ENCODE results near the gene SPDYA.
"Not testable (repeated sequence)": the region's sequence is repeated elsewhere in the genome, so short reads cannot be mapped to it uniquely, and the experiment has no call there.

Gene SPDYA

DNA sequence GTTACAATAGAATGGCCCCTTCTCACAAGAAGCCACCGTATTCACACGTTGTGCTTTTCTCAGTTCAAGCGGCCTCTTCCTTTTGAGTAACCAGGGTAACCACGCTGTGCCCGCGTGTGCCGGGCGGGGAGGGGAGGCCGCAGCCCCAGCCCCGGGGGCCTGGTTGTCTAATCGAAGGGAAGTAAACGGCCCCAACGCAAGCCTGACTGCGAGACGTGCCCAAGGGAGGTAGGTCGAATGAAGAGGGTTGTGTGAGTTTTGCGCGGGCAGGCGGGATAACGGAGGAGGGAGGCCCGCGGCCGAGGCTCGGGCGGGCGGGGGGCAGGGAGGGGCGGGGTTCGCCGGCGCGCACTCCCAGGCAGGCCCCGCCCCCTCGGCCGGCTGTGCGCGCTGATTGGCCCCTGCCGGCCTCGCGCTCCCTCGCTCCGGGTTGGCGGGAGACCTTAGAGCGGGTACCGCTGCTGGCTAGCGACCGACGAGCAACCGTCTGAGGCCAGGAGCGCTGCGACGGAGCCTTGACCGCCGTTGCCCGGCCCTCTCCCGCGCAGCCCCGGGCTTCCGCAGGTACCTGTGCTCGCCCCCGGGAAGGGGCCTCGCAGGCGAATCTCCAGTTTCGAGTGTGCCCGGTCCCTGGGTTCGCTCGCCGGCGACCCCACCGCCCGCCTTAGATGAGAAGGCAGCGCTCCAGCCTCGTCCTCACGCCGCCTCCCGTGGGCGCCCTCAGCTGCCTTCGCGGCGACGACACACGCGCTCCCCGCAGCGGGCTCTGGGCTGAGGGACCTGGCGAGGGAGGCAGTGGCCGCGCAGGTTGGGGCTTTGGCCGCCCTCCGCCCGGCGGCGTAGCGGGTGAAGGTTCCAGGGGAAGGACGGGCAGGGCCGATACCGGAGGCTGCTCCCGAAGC lies at the start of gene SPDYA:
Gene SPDYA, plus strand, starts transcription at position 451 of the 902 bp plus-strand sequence. CDS start 5,181 bp downstream, outside the sequence.
- no peak for DNase-seq (ENCODE audit: low read depth)

DNA sequence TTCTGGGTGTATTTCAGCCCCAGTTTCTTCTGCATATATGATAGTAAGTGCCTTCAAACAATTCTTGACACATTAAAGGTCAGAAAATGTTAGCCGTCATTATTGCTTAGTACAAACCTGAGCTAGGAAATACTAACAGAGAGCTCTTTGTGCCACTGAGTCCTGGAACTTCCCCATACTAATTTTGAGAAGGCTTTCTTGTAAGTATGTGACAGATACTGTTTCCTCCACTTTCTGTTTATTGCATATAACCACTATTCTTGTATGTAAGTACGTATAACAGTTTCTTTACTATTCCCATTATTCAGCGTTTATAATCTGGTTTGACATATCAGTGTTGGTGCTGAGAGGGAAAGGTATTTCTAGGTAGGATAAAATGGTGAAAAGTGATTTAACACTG lies 49.2 kb upstream of the SPDYA start:
- DNase-seq (ENCODE audit: low read depth): no peak

DNA sequence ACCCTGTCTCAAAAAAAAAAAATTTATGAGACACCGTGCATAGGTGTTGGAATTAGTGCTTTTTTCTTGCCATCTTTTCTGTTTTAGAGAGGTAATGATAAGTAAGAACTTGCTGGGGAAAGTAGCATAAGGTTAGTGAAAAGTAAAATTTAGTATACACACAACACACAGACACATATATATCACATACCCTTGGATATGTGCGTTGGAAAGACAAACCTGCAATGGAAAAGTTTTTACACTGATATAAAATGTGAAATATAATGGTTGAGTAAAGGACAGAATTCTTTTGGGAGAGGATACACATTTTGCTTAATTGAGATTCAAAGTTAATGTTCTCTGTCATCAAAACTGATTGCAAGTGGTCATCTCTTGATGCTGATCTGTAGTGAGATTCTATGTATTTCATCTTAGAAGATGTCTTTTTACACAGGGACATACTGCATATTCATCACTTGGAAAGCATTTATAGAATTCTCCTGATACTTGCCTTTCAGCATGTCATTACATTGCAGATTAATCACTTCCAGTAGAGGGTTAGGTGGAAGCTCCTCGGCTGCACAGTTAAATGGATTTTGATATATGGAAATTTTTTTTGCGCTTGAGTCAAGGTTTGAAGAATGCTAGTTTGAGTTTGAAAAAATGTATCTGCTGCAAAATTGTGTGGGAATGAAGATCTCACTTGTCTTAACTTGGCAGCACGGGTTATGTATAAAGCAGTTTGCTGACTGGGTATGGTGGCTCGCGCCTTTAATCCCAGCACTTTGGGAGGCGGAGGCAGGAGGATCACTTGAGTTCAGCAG lies 45.5 kb upstream of the SPDYA start:
- peak; percentile 67 for DNase-seq (ENCODE audit: low read depth)

DNA sequence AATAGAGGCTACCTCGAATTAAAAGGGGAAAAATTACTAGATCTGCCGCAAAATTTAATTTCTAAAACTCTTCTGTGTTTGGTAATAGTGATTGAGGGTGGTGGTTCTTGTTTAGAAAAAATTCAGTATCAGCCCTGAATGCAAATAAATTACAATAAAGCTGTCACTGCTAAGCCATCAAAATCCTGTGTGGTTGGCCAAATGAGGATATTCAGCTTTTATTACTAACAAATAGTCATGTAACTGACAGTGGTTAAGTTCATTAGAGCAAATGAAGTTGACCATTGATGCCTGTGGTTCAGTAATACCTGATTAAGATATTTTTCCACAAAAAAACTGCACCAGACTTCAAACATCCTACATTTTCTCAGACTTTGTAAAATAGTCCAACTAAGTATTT lies 44.6 kb upstream of the SPDYA start:
- DNase-seq (ENCODE audit: low read depth): no peak

DNA sequence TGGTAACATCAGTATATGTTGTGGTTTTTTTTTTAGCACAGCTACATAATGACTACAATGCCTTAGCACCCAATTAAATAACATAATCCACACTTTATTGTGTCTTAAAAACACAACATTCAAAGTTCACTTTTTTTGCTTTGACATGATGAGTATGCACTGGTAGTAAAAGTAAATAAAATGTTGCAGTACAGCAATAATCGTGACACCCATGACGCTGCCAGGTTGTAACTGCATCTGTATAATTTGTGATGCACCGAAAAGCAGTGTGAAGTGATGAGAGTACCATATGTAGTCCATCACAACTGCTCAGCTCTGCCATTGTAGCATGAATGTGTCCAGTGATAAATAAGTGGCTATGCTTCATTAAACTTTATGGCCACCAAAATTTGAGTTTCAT lies 43.3 kb upstream of the SPDYA start:
- no peak for DNase-seq (ENCODE audit: low read depth)

DNA sequence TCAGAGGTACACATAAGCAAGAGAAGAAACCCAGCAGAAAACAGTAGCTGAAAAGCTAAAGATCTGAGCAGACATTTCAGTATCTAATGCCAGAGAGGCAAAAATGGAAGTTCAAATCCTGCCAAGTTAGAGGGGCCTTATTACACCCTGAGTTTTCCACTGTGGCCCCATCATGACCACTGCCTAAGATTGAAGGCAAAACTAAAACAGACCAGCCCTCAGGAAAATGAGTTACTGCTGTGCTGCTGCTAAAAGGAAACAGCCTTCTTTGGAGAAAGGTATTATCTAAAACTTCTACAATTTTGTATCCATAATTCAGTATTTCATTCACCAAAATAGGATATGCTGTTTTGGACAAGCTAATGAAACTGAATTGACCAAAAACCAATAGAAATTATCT lies 42.2 kb upstream of the SPDYA start:
- no peak for DNase-seq (ENCODE audit: low read depth)

DNA sequence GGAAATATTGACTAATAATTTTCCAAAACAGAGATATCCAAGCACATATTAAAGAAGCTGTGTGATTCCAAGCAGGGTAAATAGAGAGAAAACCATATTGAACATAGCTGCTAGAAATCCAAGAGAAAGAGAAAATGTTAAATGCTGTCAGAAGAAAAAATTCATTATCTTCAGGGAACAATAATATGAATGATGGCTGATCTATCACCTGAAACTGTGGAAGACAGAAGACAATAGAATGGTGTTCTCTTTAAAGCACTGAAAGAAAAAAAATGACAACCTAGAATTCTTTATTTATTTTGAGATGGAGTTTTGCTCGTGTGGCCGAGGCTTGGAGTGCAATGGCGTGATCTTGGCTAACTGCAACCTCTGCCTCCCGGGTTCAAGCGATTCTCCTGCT lies 41.7 kb upstream of the SPDYA start:
- DNase-seq (ENCODE audit: low read depth): no peak

DNA sequence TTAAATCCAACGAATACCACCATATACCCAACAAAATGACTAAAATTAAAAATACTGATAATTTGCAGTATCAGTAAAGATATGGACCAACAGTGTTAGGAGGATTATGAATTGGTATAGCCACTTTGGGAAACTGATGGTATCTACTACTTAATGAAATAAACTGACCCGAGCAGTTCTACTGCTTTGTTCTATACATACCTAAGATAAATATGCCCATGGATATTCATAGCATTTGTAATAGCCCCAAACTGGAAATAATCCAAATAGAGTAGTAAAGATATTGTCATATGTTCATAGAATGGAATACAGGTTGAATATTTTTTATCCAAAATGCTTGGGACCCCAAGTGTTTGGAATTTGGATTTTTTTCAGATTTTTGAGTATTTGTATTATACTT lies 38.3 kb upstream of the SPDYA start:
- no peak for DNase-seq (ENCODE audit: low read depth)

DNA sequence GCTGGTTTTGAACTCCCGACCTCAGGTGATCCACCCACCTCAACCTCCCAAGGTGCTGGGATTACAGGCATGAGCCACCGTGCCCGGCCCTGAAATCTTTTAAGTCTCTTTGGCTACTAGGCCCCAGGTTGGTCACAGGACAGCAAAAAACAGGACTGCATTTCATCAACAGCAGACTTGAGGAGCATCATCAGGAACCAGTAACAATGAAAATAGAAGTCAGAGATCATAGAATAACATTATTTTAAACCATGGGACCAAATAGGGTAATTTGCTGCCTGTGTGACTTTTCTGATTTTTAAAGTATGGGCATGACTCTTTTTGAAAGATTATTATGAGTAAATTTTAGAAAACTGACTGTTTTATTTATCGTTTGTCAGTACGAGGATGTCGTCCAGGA lies 34.2 kb upstream of the SPDYA start:
- no peak for DNase-seq (ENCODE audit: low read depth)

DNA sequence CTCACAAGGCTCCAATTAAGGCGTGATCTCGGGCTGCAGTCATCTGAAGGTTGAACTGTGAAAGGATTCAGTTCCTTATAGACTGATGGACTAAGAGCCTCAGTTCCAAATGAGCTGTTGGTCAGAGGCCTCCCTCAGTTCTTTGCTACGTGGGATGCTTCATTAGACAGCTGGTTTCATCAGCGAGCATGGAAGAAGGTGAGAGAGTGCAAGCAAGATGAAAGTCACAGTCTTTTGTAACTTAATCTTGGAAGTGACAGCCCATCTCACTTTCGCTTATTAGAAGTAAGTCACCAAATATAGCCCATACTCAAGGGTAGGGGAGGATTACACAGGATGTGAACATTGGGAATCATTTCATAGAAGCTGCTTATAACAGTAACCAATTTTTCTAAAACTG lies 32.2 kb upstream of the SPDYA start:
- no peak for DNase-seq (ENCODE audit: low read depth)

DNA sequence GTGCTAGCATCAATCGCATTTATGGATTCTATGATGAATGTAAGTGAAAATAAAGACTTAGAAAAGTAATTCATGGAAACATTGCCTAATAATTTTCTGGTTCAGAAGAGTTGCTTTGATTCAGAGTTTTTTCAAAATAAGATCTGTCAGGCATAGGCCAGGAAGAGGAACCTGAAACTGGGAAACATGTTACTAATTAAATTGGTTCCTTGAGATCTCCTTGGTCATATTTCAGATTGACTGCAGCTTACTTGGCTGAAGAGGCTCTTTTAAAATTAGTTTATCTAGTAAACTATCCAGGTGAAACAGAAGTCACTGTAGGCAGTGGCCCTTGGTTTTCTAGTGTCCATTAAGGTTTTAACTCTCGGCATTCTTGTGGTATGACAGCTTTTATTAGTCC lies 31.6 kb upstream of the SPDYA start:
- DNase-seq (ENCODE audit: low read depth): no peak

DNA sequence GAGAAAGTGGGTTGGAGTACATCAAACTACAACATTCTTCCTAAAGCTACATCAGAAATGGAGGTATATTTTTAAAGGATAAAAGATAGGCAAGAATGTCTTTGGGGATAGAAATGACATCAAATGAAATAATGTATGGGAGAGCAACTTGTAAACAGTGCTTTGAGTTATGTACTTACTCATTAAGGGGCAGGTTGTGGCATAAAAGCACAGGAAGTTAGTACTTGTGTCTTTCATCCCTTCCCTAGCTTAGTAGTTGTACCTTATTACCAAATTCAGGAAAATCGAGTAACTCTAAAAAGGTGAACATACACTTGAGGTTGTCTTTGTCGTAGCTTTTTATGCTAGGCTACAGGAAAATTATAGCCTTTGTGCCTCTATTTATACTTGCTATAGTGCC lies 30.1 kb upstream of the SPDYA start:
- DNase-seq (ENCODE audit: low read depth): no peak

DNA sequence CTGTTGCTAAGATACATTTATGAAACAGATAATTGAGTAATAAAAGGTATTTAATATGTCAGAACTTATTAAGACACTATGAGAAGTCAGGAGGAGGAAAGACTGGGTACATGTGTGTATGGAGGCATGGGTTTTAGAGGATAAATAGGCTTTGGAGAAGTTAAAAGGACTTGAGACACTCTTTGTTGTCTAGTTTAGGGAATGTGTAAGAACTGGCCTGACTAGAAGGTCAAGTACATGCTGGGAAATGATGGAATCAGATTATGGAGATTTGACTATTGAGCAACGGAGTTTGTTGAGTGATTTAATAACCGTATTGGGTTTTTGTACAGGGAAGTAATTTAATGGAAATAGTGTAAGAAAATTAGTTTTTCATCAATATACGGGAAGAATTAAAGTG lies 28.2 kb upstream of the SPDYA start:
- no peak for DNase-seq (ENCODE audit: low read depth)

DNA sequence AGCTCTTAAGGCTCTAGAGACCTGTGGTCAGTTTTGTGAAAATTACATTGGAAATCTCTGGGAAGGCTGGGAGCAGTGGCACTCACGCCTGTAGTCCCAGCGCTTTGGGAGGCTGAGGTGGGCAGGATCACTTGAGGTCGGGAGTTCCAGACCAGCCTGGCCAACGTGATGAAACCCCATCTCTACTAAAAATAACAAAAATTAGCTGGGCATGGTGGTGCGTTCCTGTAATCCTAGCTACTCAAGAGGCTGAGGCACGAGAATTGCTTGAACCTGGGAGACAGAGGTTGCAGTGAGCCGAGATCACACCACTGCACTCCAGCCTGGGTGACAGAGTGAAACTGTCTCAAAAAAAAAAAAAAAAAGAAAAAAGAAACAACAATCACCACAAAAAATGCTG lies 26.1 kb upstream of the SPDYA start:
- not testable (repeated sequence) for DNase-seq (ENCODE audit: low read depth)

DNA sequence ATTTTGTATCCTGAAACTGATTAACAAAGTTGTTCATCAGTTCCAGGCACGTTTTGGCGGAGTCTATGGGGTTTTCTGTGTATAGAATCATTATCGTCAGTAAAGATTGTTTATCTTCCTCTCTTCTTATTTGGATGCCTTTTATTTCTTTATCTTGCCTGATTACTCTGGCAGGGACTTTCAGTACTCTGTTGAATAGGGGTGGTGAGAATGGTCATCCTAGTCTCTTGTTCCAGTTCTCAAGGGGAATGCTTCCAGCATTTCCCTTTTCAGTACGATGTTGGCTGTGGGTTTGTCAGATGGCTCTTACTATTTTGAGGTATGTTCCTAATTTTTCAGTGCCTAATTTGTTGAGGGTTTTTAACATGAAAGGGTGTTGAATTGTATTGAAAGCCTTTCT lies 14.0 kb upstream of the SPDYA start:
- no peak for DNase-seq (ENCODE audit: low read depth)

DNA sequence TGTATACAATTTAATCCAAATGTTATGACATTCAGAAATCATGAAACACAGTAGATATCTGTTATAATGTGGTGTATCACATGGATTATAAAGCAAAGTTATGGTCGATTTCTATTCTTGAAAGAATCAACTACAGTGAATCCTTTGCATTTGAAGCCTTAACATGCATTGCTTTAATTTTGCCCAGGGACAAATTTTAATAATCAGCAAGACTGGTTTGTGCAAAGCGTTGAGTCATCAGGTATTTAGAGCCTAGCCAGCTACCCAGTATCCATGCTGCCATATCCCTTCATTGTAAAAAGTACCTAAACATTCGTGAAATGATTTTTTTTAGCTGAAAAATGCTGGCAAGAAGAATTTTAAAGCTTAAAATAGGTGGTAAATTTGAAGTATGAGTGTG lies 8.9 kb upstream of the SPDYA start:
- DNase-seq (ENCODE audit: low read depth): no peak

DNA sequence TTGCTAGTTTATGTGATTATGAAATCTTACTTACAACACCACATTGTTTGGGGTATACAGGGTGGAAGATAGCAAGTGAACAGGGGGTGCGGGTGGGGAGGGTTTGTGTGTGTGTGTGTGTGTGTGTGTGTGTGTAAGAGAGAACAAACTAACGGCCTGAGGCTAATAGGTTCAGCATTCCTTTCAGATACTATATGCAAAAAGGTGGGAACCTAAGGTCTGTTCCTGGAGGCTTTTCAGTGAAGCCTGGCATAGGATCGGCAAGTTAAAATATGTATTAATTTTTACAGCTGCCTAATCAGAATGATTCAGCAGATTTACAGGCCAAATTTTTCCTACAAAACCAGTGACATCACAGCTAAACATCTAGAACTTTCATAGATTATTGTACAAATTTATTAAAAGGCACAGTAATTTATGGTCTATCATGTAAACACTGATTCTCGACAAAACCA lies 7.6 kb upstream of the SPDYA start:
- no peak for DNase-seq (ENCODE audit: low read depth)

DNA sequence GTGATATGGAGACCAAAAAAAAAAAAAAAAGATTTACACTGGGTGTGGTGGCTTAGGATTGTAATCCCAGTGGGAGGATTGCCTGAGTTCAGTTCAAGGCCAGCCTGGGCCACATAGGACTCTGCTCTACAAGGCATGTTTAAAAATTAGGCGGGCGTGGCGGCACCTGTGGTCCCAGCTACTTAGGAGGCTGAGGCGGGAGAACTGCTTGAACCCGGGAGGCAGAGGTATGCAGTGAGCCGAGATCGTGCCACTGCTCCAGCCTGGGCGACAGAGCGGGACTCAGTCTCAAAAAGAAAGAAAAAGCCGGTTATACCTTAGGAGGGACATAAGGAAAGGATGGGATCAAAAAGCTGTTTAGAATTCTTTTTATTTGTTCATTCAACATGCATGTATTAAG lies 707 bp upstream of the SPDYA start:
- no peak for DNase-seq (ENCODE audit: low read depth)

DNA sequence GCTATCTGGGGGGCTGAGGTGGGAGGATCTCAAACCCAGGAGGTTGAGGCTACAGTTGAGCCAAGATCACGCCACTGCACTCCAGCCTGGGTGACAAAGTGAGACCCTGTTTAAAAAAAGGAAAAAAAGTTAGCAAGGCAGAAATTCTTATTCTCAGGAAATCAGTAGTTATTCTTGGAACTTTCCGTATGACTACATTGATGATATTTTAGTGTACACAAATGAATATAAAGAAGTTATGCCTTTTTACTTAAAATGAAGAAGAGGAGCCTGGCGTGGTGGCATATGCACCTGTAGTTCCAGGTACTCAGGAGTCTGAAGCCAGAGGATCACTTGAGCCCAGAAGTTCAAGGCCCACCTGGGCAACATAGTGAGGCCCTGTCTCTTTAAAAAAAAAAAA lies 7.4 kb downstream of the SPDYA start:
- no peak for DNase-seq (ENCODE audit: low read depth)

DNA sequence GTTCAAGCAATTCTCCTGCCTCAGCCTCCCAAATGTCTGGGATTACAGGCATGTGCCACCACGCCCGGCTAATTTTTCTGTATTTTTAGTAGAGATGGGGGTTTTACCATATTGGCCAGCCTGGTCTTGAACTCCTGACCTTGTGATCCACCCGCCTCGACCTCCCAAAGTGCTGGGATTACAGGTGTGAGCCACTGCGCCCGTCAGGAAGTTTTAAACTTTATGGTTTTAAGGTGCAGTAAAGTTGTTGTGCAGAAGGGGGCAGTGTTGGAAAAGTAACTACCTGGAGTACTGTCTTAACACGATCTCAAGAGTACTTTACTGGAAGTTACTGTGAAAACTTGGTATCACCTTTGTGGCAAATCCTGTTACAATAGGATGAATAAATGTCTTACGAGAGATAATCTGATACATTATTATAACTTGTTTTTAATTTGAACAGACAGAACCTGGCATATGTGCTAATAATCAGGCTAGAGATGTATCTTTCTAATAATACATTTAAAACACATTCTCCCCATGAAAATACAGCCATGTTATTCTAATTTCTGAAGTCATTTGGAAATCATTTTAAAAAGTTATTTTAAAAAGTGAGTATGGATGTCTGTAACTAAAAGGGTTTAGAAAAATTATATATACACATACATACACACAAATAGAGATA lies 10.8 kb downstream of the SPDYA start:
- DNase-seq (ENCODE audit: low read depth): no peak

DNA sequence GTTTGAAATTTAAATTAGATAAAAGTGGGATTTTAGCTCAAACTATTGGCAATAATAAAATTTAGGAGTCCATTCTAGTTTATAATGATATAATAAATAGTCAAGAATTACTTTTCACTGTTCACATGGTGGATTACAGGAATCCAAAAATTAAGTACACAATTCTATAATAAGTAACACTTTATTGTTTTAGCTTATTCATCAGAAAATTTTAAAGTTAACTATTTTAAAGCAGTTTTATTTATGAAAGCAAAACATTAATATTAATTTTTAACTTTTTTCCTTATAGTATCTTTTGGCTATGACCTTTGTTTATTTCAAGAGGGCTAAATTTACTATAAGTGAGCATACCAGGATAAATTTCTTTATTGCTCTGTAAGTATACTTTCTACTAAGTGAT lies 11.4 kb downstream of the SPDYA start:
- DNase-seq (ENCODE audit: low read depth): no peak

DNA sequence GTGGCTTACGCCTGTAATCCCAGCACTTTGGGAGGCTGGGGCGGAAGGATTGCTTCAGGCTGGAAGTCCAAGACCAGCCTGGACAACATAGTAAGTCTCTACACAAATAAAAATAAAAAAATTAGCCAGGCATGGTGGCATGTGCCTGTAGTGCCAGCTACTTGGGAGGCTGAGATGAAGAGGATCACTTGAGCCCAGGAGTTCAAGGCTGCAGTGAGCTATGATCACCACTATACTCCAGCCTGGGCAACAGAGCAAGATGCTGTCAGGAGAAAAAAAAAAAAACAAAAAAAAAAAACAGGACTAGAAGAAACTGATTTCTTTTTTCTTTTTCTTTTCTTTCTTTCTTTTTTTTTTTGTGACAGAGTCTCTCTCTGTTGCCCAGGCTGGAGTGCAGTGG lies 13.6 kb downstream of the SPDYA start:
- no peak for DNase-seq (ENCODE audit: low read depth)

DNA sequence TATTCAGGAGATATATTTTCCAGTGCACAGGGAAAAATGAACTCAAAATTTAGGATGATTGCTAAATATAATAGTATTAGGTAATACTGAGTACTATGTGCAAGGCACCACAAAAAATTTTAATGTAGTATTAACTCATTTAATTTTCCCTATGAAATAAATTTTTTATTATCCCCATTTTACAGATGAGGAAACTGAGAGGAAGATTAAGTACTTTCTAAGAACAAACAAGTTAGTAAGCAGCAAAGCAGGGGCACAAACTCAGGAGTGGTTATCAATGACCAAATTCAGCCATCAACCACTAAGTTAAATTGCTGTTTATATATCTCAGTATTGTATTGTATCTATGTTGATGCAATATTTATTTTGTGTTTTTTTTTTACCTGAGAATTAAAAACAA lies 14.2 kb downstream of the SPDYA start:
- DNase-seq (ENCODE audit: low read depth): no peak

All from GM04503 (cell line).